Ovary (tissue), 9 donors: ENCODE measurements around the gene ESPN. TPM values are rescaled to one million over a fixed set of nuclear protein-coding genes. Genes with fewer than 3 reads are reported as not detected.

ENCODE experiments used
- DNase-seq, 5 donors: peaks; one replicate each; pipeline ENCODE4 v3.0.0-alpha.2; 2019 to 2020
- H3K27ac ChIP-seq, 2 donors: fragments of 200-600 bp; one replicate each; pipeline versions ENCODE4 v1.5.1 to v1.8.0; 2019 to 2022
- H3K27me3 ChIP-seq: fragments of 200-600 bp; one replicate; pipeline ENCODE4 v1.8.0; 2022
- H3K36me3 ChIP-seq: fragments of 200-600 bp; sonication (generic); one replicate; pipeline ENCODE4 v1.5.1; 2019
- H3K4me1 ChIP-seq: one replicate; pipeline ENCODE4 v1.8.1; 2013; ENCODE audit warnings: mild to moderate bottlenecking, moderate library complexity; ENCODE audit not compliant: insufficient read depth
- H3K4me3 ChIP-seq: fragments of 200-600 bp; sonication (generic); one replicate; pipeline ENCODE4 v1.5.1; 2017
- H3K9me3 ChIP-seq, 2 donors: fragments of 200-600 bp in 1 of 2; sonication (generic) in 1 of 2; one replicate each; pipeline versions ENCODE4 v1.5.1 to v1.8.1; 2013 to 2019; ENCODE audit warnings: mild to moderate bottlenecking in 1 of 2, moderate library complexity in 1 of 2
- CTCF ChIP-seq, 3 donors: fragments of 450-650 bp in 2 of 3; fragments of 200-600 bp in 1 of 3; IDR thresholded peaks; one replicate each; pipeline versions ENCODE4 v1.5.1 to v1.8.0; 2016 to 2022; ENCODE audit warnings: antibody characterized with exemption in 3 of 3, mild to moderate bottlenecking in 1 of 3
- EP300 ChIP-seq: sonication (generic); formaldehyde crosslinking; IDR thresholded peaks from one replicate; pipeline ENCODE4 v1.6.1; 2017; ENCODE audit warnings: antibody characterized with exemption
- POLR2A ChIP-seq: fragments of 450-650 bp; IDR thresholded peaks from one replicate; pipeline ENCODE4 v1.6.1; 2017; ENCODE audit warnings: antibody characterized with exemption, mild to moderate bottlenecking, moderate library complexity
- WGBS, 3 donors: extraction: QIAGEN DNeasy Blood & Tissue Kit in 1 of 3; methylation state at CpG; one replicate each; pipeline versions ENCODE4 v1.1.5 to v1.1.7; 2013 to 2017; 5-methylcytosine and 5-hydroxymethylcytosine counted together
- intact Hi-C, 4 donors: fragments of 100-400 bp; cut with DNase I; formaldehyde crosslinking; loops; one replicate each; pipeline versions ENCODE4 v1.11.0 to v1.15.1; 2022 to 2023
- polyA plus RNA-seq, 2 donors: library from polyadenylated mRNA; stranded (reverse); fragments of 200-250 nt in 1 of 2; fragments of 350-450 nt in 1 of 2; fragmentation: Illumina TruSeq in 1 of 2; extraction: RNeasy Lipid Tissue Mini Kit (QIAGEN cat#74804) in 1 of 2; gene quantifications; one replicate each; pipeline ENCODE4 v1.2.3, GENCODE V29; 2013 to 2014
- total RNA-seq, 7 donors: library from RNA; depleted of rRNA in 2 of 7; stranded (reverse); fragments of >200 nt in 2 of 7; fragmentation: NEBNext Ultra II Directional in 3 of 7; extraction: Animal tissue kit (Norgen Biotek cat#: 25700) in 3 of 7; gene quantifications; one replicate each; pipeline versions ENCODE4 v1.1.0 to v1.2.4, GENCODE V29; 2016 to 2023
- donor health status: DM: no; HTN: no; CAD: no; lungs with moderate emphysema.
- donor health status: DM: no; HTN: no; CAD: no.
- donor health status: Bipolar disorder and iron deficiency.
- donor health status: DM: yes; HTN: yes; CAD: no.
- donor health status: DM: no; HTN: no; CAD: no.
- donor health status: DM: yes; HTN: yes; CAD: no.

Gene ESPN
- total and polyA plus RNA-seq, 9 donors = 0.11 to 46.2 (median 1.5) TPM; not detected in 1

- Histone ChIP-seq H3K9me3 (no peaks in the 10 kb centered on the region), H3K4me1 (peaks cover 20% of the 10 kb centered on the region), H3K27ac (no peak overlapping the region), H3K4me3 (no peak overlapping the region), H3K36me3 (no peaks in the 10 kb centered on the region), H3K27me3 (no peaks in the 10 kb centered on the region)
- intact Hi-C loops = no loop called here
- DNase-seq = no peak
- 85 to 90% (median 89%) methylated on average over 25 to 31 of the region's 31 CpGs for WGBS, 3 donors
- TF ChIP-seq EP300 (no peak), POLR2A (no peak), CTCF (IDR thresholded peaks at IDR 0.05) (no peak)
These were observed 81.0 kb downstream of the ESPN start for GRCh38 chr1:6505367-6506209.

- no peaks in the 10 kb centered on the region for H3K27me3 ChIP-seq
- no peaks in the 10 kb centered on the region for H3K9me3 ChIP-seq
- no peak overlapping the region for H3K27ac ChIP-seq
- 82 to 83% (median 83%) methylated on average over 30 to 31 of the region's 31 CpGs for WGBS, 3 donors
- no peak overlapping the region for H3K4me3 ChIP-seq
- H3K4me1 ChIP-seq = peaks cover 17% of the 10 kb centered on the region
- H3K36me3 ChIP-seq = no peaks in the 10 kb centered on the region
- TF ChIP-seq EP300 (no peak), CTCF (IDR thresholded peaks at IDR 0.05) (no peak), POLR2A (no peak)
- DNase-seq = no peak
- intact Hi-C loops = no loop called here
These were observed 81.8 kb downstream of the ESPN start for GRCh38 chr1:6506210-6507036.

GRCh38 chr1:6507037-6507428, 82.5 kb downstream of the ESPN start:
- no peaks in the 10 kb centered on the region for H3K36me3 ChIP-seq
- no peak overlapping the region for H3K4me3 ChIP-seq
- H3K4me1 ChIP-seq = peaks cover 12% of the 10 kb centered on the region
- DNase-seq = no peak
- intact Hi-C loops = no loop called here
- WGBS, 3 donors = 77 to 79% (median 79%) methylated on average over 7 of the region's 7 CpGs
- H3K27me3 ChIP-seq = no peaks in the 10 kb centered on the region
- TF ChIP-seq CTCF (IDR thresholded peaks at IDR 0.05) = no peak
- no peak for TF ChIP-seq EP300
- no peak for TF ChIP-seq POLR2A
- H3K27ac ChIP-seq = no peak overlapping the region
- no peaks in the 10 kb centered on the region for H3K9me3 ChIP-seq

GRCh38 chr1:6507461-6507911, 82.9 kb downstream of the ESPN start:
- no peaks in the 10 kb centered on the region for H3K9me3 ChIP-seq
- H3K27me3 ChIP-seq = no peaks in the 10 kb centered on the region
- intact Hi-C loops = no loop called here
- no peak for TF ChIP-seq EP300
- no peak for TF ChIP-seq POLR2A
- TF ChIP-seq CTCF (IDR thresholded peaks at IDR 0.05) = no peak
- H3K4me1 ChIP-seq = peaks cover 8% of the 10 kb centered on the region
- no peaks in the 10 kb centered on the region for H3K36me3 ChIP-seq
- no peak overlapping the region for H3K4me3 ChIP-seq
- 51 to 78% (median 74%) methylated on average over 2 to 12 of the region's 12 CpGs for WGBS, 3 donors
- DNase-seq = no peak
- H3K27ac ChIP-seq = no peak overlapping the region
